Vein endothelial cell (primary cell): ENCODE results near the gene PKD2. TPM values are rescaled to one million over a fixed set of nuclear protein-coding genes. Genes with fewer than 3 reads are reported as not detected.

Experiments
- small RNA-seq: library from RNA; depleted of rRNA; stranded (forward); fragments of <200 nt; gene quantifications from one replicate; pipeline ENCODE3, GENCODE V24; 2012
- total RNA-seq: library from RNA; depleted of rRNA; stranded (reverse); fragments of >200 nt; gene quantifications from 2 replicates; pipeline ENCODE4 v1.2.3, GENCODE V29; 2012

PKD2 gene
- 26.5 and 35.3 TPM in 2 replicates for total RNA-seq

DNA sequence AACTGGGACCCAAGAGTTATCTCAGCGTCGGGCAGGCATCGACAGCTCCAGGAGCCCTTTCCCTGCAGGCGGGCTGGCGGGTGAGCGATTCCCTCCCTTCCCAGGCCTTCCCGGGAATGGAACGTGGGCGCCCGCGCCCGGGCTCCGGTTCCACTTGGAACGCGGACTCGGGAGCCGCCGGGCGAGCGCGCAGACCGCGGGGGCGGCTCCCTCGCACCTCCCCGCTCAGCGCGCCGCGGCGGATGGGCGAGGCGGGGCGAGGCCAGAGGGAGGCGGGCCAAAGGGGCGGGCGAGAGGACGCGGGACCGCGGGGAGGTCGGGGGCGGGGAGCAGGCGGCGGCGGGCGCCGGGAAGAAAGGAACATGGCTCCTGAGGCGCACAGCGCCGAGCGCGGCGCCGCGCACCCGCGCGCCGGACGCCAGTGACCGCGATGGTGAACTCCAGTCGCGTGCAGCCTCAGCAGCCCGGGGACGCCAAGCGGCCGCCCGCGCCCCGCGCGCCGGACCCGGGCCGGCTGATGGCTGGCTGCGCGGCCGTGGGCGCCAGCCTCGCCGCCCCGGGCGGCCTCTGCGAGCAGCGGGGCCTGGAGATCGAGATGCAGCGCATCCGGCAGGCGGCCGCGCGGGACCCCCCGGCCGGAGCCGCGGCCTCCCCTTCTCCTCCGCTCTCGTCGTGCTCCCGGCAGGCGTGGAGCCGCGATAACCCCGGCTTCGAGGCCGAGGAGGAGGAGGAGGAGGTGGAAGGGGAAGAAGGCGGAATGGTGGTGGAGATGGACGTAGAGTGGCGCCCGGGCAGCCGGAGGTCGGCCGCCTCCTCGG is at the start of gene PKD2:
Gene PKD2 (plus strand): TSS at position 332 of the 818 bp plus-strand sequence. CDS start 99 bp downstream, at position 431.

DNA sequence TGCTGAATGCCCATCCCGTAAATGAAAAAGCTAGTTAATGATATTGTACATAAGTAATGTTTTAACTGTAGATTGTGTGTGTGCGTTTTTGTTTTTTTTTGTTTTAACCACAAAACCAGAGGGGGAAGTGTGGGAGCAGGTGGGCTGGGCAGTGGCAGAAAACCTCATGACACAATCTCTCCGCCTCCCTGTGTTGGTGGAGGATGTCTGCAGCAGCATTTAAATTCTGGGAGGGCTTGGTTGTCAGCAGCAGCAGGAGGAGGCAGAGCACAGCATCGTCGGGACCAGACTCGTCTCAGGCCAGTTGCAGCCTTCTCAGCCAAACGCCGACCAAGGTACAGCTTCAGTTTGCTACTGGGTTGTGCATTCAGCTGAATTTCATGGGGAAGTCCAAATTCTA is 32.0 kb upstream of the PKD2 start, which contains the start of gene SPP1:
Gene SPP1 (plus strand): TSS at position 249 of the 400 bp plus-strand sequence. CDS start 1,182 bp downstream, outside the sequence.

Small RNAs within 50 kb of the gene (small RNA-seq; reads per million reads assigned to genes)
- 1.0 reads per million, percentile 60 among the genes with 10 or more reads in this experiment for gene RNU1-36P

Other genes with a start within 250 kb of the PKD2 start
- not detected in 2 replicates for gene IBSP, start 208.1 kb upstream of the PKD2 start, total RNA-seq
- not detected in 2 replicates for gene MEPE, start 174.7 kb upstream of the PKD2 start, total RNA-seq
- gene SPP1, start 31.9 kb upstream of the PKD2 start, total RNA-seq, result 0.10 TPM in 1 of 2 replicates, not detected in the other
- 36.7 and 40.2 TPM in 2 replicates for gene ABCG2, start 151.0 kb downstream of the PKD2 start, total RNA-seq